Fibroblast of lung (primary cell): ENCODE measurements around the gene PPM1E. TPM values are rescaled to one million over a fixed set of nuclear protein-coding genes. Genes with fewer than 3 reads are reported as not detected.

Experiments
- DNase-seq, 2 donors: peaks; one replicate each; pipeline versions ENCODE4 v3.0.0 to v3.0.0-alpha.2; 2010; ENCODE audit warnings: low read depth in 2 of 2
- H2AFZ ChIP-seq: 2 replicates; pipeline ENCODE4 v1.5.1; 2012; ENCODE audit warnings: low read length, control low read depth, inconsistent platforms
- H3K27ac ChIP-seq: 2 replicates; pipeline ENCODE4 v1.5.1; 2011; ENCODE audit warnings: low read length, control low read depth; ENCODE audit not compliant: insufficient read depth
- H3K27me3 ChIP-seq: 2 replicates; pipeline ENCODE4 v1.5.1; 2011; ENCODE audit warnings: mild to moderate bottlenecking, low read length; ENCODE audit not compliant: control insufficient read depth, insufficient read depth
- H3K36me3 ChIP-seq: 2 replicates; pipeline ENCODE4 v1.5.1; 2011; ENCODE audit warnings: low read length; ENCODE audit not compliant: control insufficient read depth, insufficient read depth
- H3K4me1 ChIP-seq: 2 replicates; pipeline ENCODE4 v1.5.1; 2011; ENCODE audit warnings: low read length; ENCODE audit not compliant: control insufficient read depth, insufficient read depth; ENCODE audit errors: extremely low read depth
- H3K4me2 ChIP-seq: 2 replicates; pipeline ENCODE4 v1.5.1; 2011; ENCODE audit warnings: low read length, control low read depth; ENCODE audit not compliant: insufficient read depth; ENCODE audit errors: extremely low read depth
- H3K4me3 ChIP-seq, 4 experiments: fragments of 200-600 bp in 1 of 4; sonication (generic) in 1 of 4; replicated peaks in 1 of 4; 2 replicates each; pipeline ENCODE4 v1.5.1; 2011 to 2016; ENCODE audit warnings: low read length in 4 of 4, low read depth in 3 of 4, mild to moderate bottlenecking in 3 of 4, control low read depth in 2 of 4, inconsistent platforms in 1 of 4, mixed read lengths in 1 of 4; ENCODE audit not compliant: insufficient read depth in 1 of 4; ENCODE audit errors: control extremely low read depth in 1 of 4
- H3K79me2 ChIP-seq: 2 replicates; pipeline ENCODE4 v1.5.1; 2012; ENCODE audit warnings: mild to moderate bottlenecking, low read length, inconsistent platforms; ENCODE audit not compliant: control insufficient read depth, insufficient read depth
- H3K9ac ChIP-seq: 2 replicates; pipeline ENCODE4 v1.5.1; 2011; ENCODE audit warnings: mild to moderate bottlenecking, low read length, control low read depth; ENCODE audit not compliant: insufficient read depth
- H3K9me3 ChIP-seq: 2 replicates; pipeline ENCODE4 v1.5.1; 2012; ENCODE audit warnings: low read depth, low read length; ENCODE audit not compliant: control insufficient read depth, insufficient read depth
- H4K20me1 ChIP-seq: 2 replicates; pipeline ENCODE4 v1.5.1; 2011; ENCODE audit warnings: low read length; ENCODE audit not compliant: control insufficient read depth, insufficient read depth; ENCODE audit errors: extremely low read depth
- CTCF ChIP-seq, 2 donors: IDR thresholded peaks in 1 of 2; conservative IDR thresholded peaks in 1 of 2; 1 replicate in 1 of 2; 2 replicates in 1 of 2; pipeline ENCODE4 v1.5.1; 2011 to 2012; ENCODE audit warnings: low read length in 2 of 2, control low read depth in 1 of 2, inconsistent platforms in 1 of 2, low read depth in 1 of 2, mild to moderate bottlenecking in 1 of 2
- EZH2 ChIP-seq: IDR thresholded peaks from 2 replicates; pipeline ENCODE4 v1.5.1; 2012; ENCODE audit warnings: low read length, control low read depth, mild to moderate bottlenecking; ENCODE audit errors: missing control alignments
- polyA plus RNA-seq, 2 donors: library from polyadenylated mRNA; depleted of rRNA in 1 of 2; stranded (reverse) in 1 of 2; unstranded in 1 of 2; fragments of >200 nt; gene quantifications; 2 replicates each; pipeline ENCODE4 v1.2.1, GENCODE V29; 2011 to 2012; ENCODE audit warnings: missing spikeins in 1 of 2
- total RNA-seq: library from RNA; depleted of rRNA; stranded (reverse); fragments of >200 nt; gene quantifications from 2 replicates; pipeline ENCODE4 v1.2.1, GENCODE V29; 2014

Gene PPM1E
- total and polyA plus RNA-seq, 2 donors (not counting 1 experiment from before 2014, with no cell fraction given), result 0.02 to 0.50 TPM

- no peaks in the 10 kb centered on the region for H3K9me3 ChIP-seq
- no peak overlapping the region for H3K27ac ChIP-seq
- no peak overlapping the region for H2AFZ ChIP-seq
- H3K79me2 ChIP-seq, result no peaks in the 10 kb centered on the region
- no peaks in the 10 kb centered on the region for H3K4me1 ChIP-seq
- H3K4me2 ChIP-seq, result no peak overlapping the region
- peak in 1 of 2 donors; percentile 66 for DNase-seq
- H3K27me3 ChIP-seq, result no peaks in the 10 kb centered on the region
- TF ChIP-seq CTCF (conservative IDR thresholded peaks at IDR 0.05 in 1 of 2, IDR thresholded peaks at IDR 0.05 in 1 of 2; ENCODE audit: low read depth in 1 of 2, low read length in 2 of 2) (no peak), EZH2 (no peak)
- no peaks in the 10 kb centered on the region for H4K20me1 ChIP-seq
- no peak overlapping the region for H3K4me3 ChIP-seq
- no peaks in the 10 kb centered on the region for H3K36me3 ChIP-seq
- no peak overlapping the region for H3K9ac ChIP-seq
Measured at GRCh38 chr17:58970609-58971450, 215.2 kb downstream of the PPM1E start.

- Histone ChIP-seq H3K4me3 (no peak overlapping the region), H3K36me3 (no peaks in the 10 kb centered on the region), H3K27me3 (no peaks in the 10 kb centered on the region), H3K4me1 (no peaks in the 10 kb centered on the region), H2AFZ (no peak overlapping the region), H3K79me2 (no peaks in the 10 kb centered on the region), H3K9me3 (no peaks in the 10 kb centered on the region), H3K4me2 (no peak overlapping the region), H3K27ac (no peak overlapping the region), H4K20me1 (no peaks in the 10 kb centered on the region), H3K9ac (no peak overlapping the region)
- no peak for TF ChIP-seq CTCF (conservative IDR thresholded peaks at IDR 0.05 in 1 of 2, IDR thresholded peaks at IDR 0.05 in 1 of 2; ENCODE audit: low read depth in 1 of 2, low read length in 2 of 2)
- no peak for TF ChIP-seq EZH2
- no peak for DNase-seq
Measured at GRCh38 chr17:58974354-58974753, 218.7 kb downstream of the PPM1E start.

GRCh38 chr17:58976541-58976940 is 220.9 kb downstream of the PPM1E start:
- no peak for DNase-seq
- Histone ChIP-seq H3K27ac (no peak overlapping the region), H3K79me2 (no peaks in the 10 kb centered on the region), H2AFZ (no peak overlapping the region), H3K4me1 (no peaks in the 10 kb centered on the region), H3K9ac (no peak overlapping the region), H3K4me3 (no peak overlapping the region), H3K36me3 (no peaks in the 10 kb centered on the region), H3K9me3 (no peaks in the 10 kb centered on the region), H4K20me1 (no peaks in the 10 kb centered on the region), H3K4me2 (no peak overlapping the region), H3K27me3 (no peaks in the 10 kb centered on the region)
- TF ChIP-seq CTCF (conservative IDR thresholded peaks at IDR 0.05 in 1 of 2, IDR thresholded peaks at IDR 0.05 in 1 of 2; ENCODE audit: low read depth in 1 of 2, low read length in 2 of 2), result no peak
- no peak for TF ChIP-seq EZH2
